ENCODE results near the gene KIAA1210.

The KIAA1210 gene

GRCh38 chrX:119127650-119128049 is at the start of gene KIAA1210:
KIAA1210 (minus strand) TSS chrX:119127812; CDS start chrX:119123642, 4,170 bp downstream.
- no peak for DNase-seq (ENCODE audit: low spot score)
- FAIRE-seq = no peak

- FAIRE-seq (no peak), DNase-seq (ENCODE audit: low spot score) (no peak)
Measured at GRCh38 chrX:119177278-119177677, 49.7 kb upstream of the KIAA1210 start.

- DNase-seq (ENCODE audit: low spot score) = no peak
- FAIRE-seq = no peak
Measured at GRCh38 chrX:119174900-119175299, 47.3 kb upstream of the KIAA1210 start.

GRCh38 chrX:119168104-119168503 is 40.5 kb upstream of the KIAA1210 start:
- FAIRE-seq (no peak), DNase-seq (ENCODE audit: low spot score) (no peak)

GRCh38 chrX:119158226-119158625 is 30.6 kb upstream of the KIAA1210 start:
- FAIRE-seq = no peak
- no peak for DNase-seq (ENCODE audit: low spot score)

GRCh38 chrX:119156241-119156640 is 28.6 kb upstream of the KIAA1210 start:
- DNase-seq (ENCODE audit: low spot score) (no peak), FAIRE-seq (no peak)

- DNase-seq (ENCODE audit: low spot score) (peak; percentile 53), FAIRE-seq (peak; percentile 88)
Measured at GRCh38 chrX:119155416-119156035, 27.9 kb upstream of the KIAA1210 start.

GRCh38 chrX:119151051-119151380 is 23.4 kb upstream of the KIAA1210 start:
- FAIRE-seq = no peak
- no peak for DNase-seq (ENCODE audit: low spot score)

- DNase-seq (ENCODE audit: low spot score) (no peak), FAIRE-seq (no peak)
Measured at GRCh38 chrX:119150163-119151050, 22.8 kb upstream of the KIAA1210 start.

- peak; percentile 8 for DNase-seq (ENCODE audit: low spot score)
- no peak for FAIRE-seq
Measured at GRCh38 chrX:119147486-119147885, 19.9 kb upstream of the KIAA1210 start.

- FAIRE-seq (no peak), DNase-seq (ENCODE audit: low spot score) (no peak)
Measured at GRCh38 chrX:119145241-119145653, 17.6 kb upstream of the KIAA1210 start.

- FAIRE-seq (no peak), DNase-seq (ENCODE audit: low spot score) (no peak)
Measured at GRCh38 chrX:119134466-119134865, 6.9 kb upstream of the KIAA1210 start.

- no peak for DNase-seq (ENCODE audit: low spot score)
- no peak for FAIRE-seq
Measured at GRCh38 chrX:119132961-119133360, 5.3 kb upstream of the KIAA1210 start.

- FAIRE-seq (no peak), DNase-seq (ENCODE audit: low spot score) (no peak)
Measured at GRCh38 chrX:119132316-119132715, 4.7 kb upstream of the KIAA1210 start.

- DNase-seq (ENCODE audit: low spot score) (no peak), FAIRE-seq (no peak)
Measured at GRCh38 chrX:119130911-119131310, 3.3 kb upstream of the KIAA1210 start.

GRCh38 chrX:119121341-119121740 is 6.3 kb downstream of the KIAA1210 start:
- DNase-seq (ENCODE audit: low spot score) (no peak), FAIRE-seq (no peak)

- peak; percentile 24 for DNase-seq (ENCODE audit: low spot score)
Measured at GRCh38 chrX:119118780-119119395, 8.7 kb downstream of the KIAA1210 start.

GRCh38 chrX:119107206-119107605 is 20.4 kb downstream of the KIAA1210 start:
- no peak for FAIRE-seq
- DNase-seq (ENCODE audit: low spot score) = no peak

More at GRCh38 chrX:119118780-119119395, 8.7 kb downstream of the KIAA1210 start:
- no peak for FAIRE-seq

GRCh38 chrX:119105826-119106225 is 21.8 kb downstream of the KIAA1210 start:
- FAIRE-seq = no peak
- DNase-seq (ENCODE audit: low spot score) = no peak

- no peak for FAIRE-seq
Measured at GRCh38 chrX:119101168-119101567, 26.4 kb downstream of the KIAA1210 start.

GRCh38 chrX:119095936-119096335 is 31.7 kb downstream of the KIAA1210 start:
- FAIRE-seq (no peak), DNase-seq (ENCODE audit: low spot score) (no peak)

More at GRCh38 chrX:119101168-119101567, 26.4 kb downstream of the KIAA1210 start:
- no peak for DNase-seq (ENCODE audit: low spot score)

- FAIRE-seq (no peak), DNase-seq (ENCODE audit: low spot score) (no peak)
Measured at GRCh38 chrX:119094819-119095218, 32.8 kb downstream of the KIAA1210 start.
